Duodenal mucosa (tissue), 2 donors: ENCODE results near the gene PRSS21.

Experiments used
- H3K27ac ChIP-seq: one replicate; pipeline ENCODE4 v1.7.0; 2013; ENCODE audit warnings: low read depth, low read length
- H3K27me3 ChIP-seq, 2 donors: one replicate each; pipeline ENCODE4 v1.7.0; 2013; ENCODE audit warnings: low read length in 2 of 2, control low read depth in 1 of 2; ENCODE audit not compliant: insufficient read depth in 2 of 2, control insufficient read depth in 1 of 2
- H3K36me3 ChIP-seq, 2 donors: one replicate each; pipeline ENCODE4 v1.7.0; 2013; ENCODE audit warnings: low read length in 2 of 2, control low read depth in 1 of 2; ENCODE audit not compliant: insufficient read depth in 2 of 2, control insufficient read depth in 1 of 2
- H3K4me1 ChIP-seq, 2 donors: one replicate each; pipeline ENCODE4 v1.7.0; 2013; ENCODE audit warnings: low read length in 2 of 2, control low read depth in 1 of 2; ENCODE audit not compliant: insufficient read depth in 2 of 2, control insufficient read depth in 1 of 2
- H3K4me3 ChIP-seq, 2 donors: one replicate each; pipeline ENCODE4 v1.7.0; 2013; ENCODE audit warnings: low read length in 2 of 2, low read depth in 1 of 2
- H3K9ac ChIP-seq, 2 donors: one replicate each; pipeline ENCODE4 v1.7.0; 2013; ENCODE audit warnings: low read length in 2 of 2, low read depth in 1 of 2
- H3K9me3 ChIP-seq, 2 donors: one replicate each; pipeline ENCODE4 v1.7.0; 2013; ENCODE audit warnings: low read length in 2 of 2, control low read depth in 1 of 2; ENCODE audit not compliant: control insufficient read depth in 1 of 2

The PRSS21 gene

DNA sequence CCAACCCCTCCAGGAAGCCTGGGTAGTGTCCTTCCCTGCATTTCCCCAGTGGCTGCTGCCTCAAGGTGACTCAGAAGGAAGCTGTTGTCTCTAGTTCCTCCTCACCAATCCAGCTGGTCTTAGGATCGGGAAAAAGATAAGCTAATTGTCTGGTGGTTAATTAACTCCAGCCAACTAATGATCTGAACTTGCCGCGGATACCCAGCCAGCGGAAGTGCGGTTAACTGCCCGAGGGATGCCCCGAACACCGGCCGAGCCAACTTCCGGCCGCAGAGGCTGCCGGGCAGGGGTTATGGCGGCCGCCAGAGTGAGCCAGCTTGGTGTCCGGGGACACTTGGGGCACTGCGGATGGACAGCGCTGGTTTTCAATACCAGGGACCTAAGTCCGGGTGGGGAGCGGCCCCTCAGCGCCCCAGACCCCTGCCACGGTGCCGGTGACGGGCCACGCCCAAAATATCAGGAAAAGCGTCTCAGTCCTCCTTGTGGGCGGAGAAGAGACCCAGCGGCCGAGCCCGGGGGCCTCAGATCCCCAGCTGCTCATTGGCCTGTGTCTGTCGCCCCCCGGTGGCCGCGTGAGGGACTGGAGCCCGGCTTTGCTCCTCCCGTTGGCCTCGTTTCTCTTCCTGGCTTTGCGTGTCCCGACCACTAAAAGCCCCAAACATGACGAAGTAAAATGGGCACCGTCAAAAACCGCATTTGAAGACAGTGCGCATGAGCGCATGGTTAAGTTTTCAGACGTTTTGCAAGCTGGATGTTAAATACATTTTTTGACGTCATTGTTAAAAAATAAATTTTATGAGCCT, 51.2 kb downstream of the PRSS21 start:
- H3K4me1 ChIP-seq = peaks cover 4 to 5% of the 10 kb centered on the region in 2 donors
- peak overlapping the region; percentile 51 to 71 for H3K9ac ChIP-seq
- no peaks in the 10 kb centered on the region for H3K36me3 ChIP-seq
- H3K4me3 ChIP-seq = peak overlapping the region; percentile 63 to 86
- H3K9me3 ChIP-seq = no peaks in the 10 kb centered on the region
- peak overlapping the region; percentile 93 for H3K27ac ChIP-seq
- peaks cover 0 to 4% of the 10 kb centered on the region in 2 donors for H3K27me3 ChIP-seq
